Peyer's patch (tissue), 4 donors: ENCODE data around the gene DHPS.

Experiments used
- POLR2A ChIP-seq, 2 donors: fragments of 450-650 bp; IDR thresholded peaks; one replicate each; pipeline ENCODE4 v1.5.1; 2017; ENCODE audit warnings: antibody characterized with exemption in 2 of 2, mild to moderate bottlenecking in 2 of 2, moderate library complexity in 2 of 2
- TF ChIP-seq, protein P1 (sequence below), 6 experiments: fragments of 450-650 bp in 4 of 6; fragments of 200-600 bp in 2 of 6; sonication (generic) in 1 of 6; IDR thresholded peaks; one replicate each; pipeline ENCODE4 v1.5.1; 2017 to 2019; ENCODE audit warnings: antibody characterized with exemption in 6 of 6, mild to moderate bottlenecking in 3 of 6, moderate library complexity in 1 of 6

DNA sequence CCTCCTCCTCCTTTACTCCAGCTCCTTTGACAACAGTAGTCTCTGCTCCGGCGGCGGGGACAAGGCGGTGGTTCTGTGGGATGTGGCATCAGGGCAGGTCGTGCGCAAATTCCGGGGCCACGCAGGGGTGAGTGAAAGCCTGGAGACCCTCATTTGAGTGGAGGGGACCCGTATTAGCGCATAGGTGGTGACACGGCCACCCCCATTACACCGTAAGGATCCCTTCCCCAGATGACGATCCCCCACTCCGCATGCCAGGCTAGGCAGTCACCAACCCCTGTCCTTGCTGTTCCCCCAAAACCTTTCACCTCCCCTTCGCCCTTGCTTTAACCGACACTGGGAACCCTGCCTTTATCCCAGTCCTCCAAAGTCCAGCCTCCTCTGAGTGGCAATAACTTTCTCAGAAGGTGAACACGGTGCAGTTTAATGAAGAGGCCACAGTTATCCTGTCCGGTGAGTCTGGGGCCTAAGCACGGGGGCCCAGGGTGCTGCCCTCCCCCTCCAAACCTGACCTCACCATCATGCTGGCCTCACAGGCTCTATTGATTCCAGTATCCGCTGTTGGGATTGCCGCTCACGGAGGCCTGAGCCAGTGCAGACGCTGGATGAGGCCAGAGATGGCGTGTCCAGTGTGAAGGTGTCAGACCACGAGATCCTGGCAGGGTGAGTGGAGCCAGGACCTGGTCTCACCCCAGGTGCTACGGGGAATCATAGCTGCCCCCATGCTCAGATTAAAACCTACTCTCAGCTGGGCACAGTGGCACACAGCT is 11.3 kb downstream of the DHPS start:
- TF ChIP-seq, protein P1, sequence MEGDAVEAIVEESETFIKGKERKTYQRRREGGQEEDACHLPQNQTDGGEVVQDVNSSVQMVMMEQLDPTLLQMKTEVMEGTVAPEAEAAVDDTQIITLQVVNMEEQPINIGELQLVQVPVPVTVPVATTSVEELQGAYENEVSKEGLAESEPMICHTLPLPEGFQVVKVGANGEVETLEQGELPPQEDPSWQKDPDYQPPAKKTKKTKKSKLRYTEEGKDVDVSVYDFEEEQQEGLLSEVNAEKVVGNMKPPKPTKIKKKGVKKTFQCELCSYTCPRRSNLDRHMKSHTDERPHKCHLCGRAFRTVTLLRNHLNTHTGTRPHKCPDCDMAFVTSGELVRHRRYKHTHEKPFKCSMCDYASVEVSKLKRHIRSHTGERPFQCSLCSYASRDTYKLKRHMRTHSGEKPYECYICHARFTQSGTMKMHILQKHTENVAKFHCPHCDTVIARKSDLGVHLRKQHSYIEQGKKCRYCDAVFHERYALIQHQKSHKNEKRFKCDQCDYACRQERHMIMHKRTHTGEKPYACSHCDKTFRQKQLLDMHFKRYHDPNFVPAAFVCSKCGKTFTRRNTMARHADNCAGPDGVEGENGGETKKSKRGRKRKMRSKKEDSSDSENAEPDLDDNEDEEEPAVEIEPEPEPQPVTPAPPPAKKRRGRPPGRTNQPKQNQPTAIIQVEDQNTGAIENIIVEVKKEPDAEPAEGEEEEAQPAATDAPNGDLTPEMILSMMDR (IDR thresholded peaks at IDR 0.05), result no peak
- TF ChIP-seq POLR2A (IDR thresholded peaks at IDR 0.05), result no peak
